ENCODE results near the gene RIMS4. TPM values are rescaled to one million over a fixed set of nuclear protein-coding genes. Genes with fewer than 3 reads are reported as not detected.

RIMS4 gene
- total and polyA plus RNA-seq, 2 of the 13 experiments (the other 11 are each of a cell fraction or from before 2014, with no cell fraction given), result 0.01 to 0.07 TPM

GRCh38 chr20:44736170-44737021 is 74.0 kb downstream of the RIMS4 start (continued):
- no peak for TF ChIP-seq SKI (IDR thresholded peaks at IDR 0.05; ENCODE audit: partially characterized antibody)
- TF ChIP-seq ZNF383 (CRISPR knock-in tag; IDR thresholded peaks at IDR 0.05; ENCODE audit: borderline replicate concordance), result no peak
- TF ChIP-seq ZNF580 (CRISPR knock-in tag; IDR thresholded peaks at IDR 0.05; ENCODE audit: borderline replicate concordance, low read depth), result no peak
- TF ChIP-seq ZNF331 (CRISPR knock-in tag; IDR thresholded peaks at IDR 0.05), result peak; percentile 30; the same call in 1 of the 2 replicates
- no peak for TF ChIP-seq ZFYVE20 (CRISPR knock-in tag; IDR thresholded peaks at IDR 0.05; ENCODE audit: borderline replicate concordance, low read depth)
- TF ChIP-seq ZNF280D (CRISPR knock-in tag; IDR thresholded peaks at IDR 0.05), result peak; percentile 76; the same call in 1 of the 2 replicates
- peak; percentile 93 for TF ChIP-seq HNF4A (CRISPR knock-in tag; IDR thresholded peaks at IDR 0.05)
- TF ChIP-seq TEAD3 (CRISPR knock-in tag; optimal IDR thresholded peaks at IDR 0.05; ENCODE audit: borderline replicate concordance), result peak; percentile 80
- no peak for TF ChIP-seq ZNF720 (CRISPR knock-in tag; IDR thresholded peaks at IDR 0.05)
- no peak for TF ChIP-seq DNMT3B (CRISPR knock-in tag; conservative IDR thresholded peaks at IDR 0.05)
- peak; percentile 80; the same call in 1 of the 2 replicates for TF ChIP-seq HOMEZ (CRISPR knock-in tag; IDR thresholded peaks at IDR 0.05; ENCODE audit: low read depth)
- TF ChIP-seq CEBPZ (IDR thresholded peaks at IDR 0.05; ENCODE audit: low read length), result no peak
- peak; percentile 32; the same call in 1 of the 2 replicates for TF ChIP-seq MXD4 (CRISPR knock-in tag; IDR thresholded peaks at IDR 0.05)
- no peak for TF ChIP-seq HINFP (CRISPR knock-in tag; IDR thresholded peaks at IDR 0.05; ENCODE audit: low read depth)
- TF ChIP-seq AKAP8 (CRISPR knock-in tag; IDR thresholded peaks at IDR 0.05), result no peak
- no peak for TF ChIP-seq MED1 (CRISPR knock-in tag; IDR thresholded peaks at IDR 0.05)
- no peak for TF ChIP-seq SRSF9 (IDR thresholded peaks at IDR 0.05; ENCODE audit: borderline replicate concordance, insufficient read depth, low read depth, low read length, poor library complexity, severe bottlenecking)
- no peak for TF ChIP-seq ZNF460 (CRISPR knock-in tag; IDR thresholded peaks at IDR 0.05; ENCODE audit: borderline replicate concordance)
- TF ChIP-seq AGO2 (optimal IDR thresholded peaks at IDR 0.05; ENCODE audit: low read depth, low read length), result no peak
